Measurements from ENCODE around the gene SLC8B1. TPM values are rescaled to one million over a fixed set of nuclear protein-coding genes. Genes with fewer than 3 reads are reported as not detected.

SLC8B1 gene
- total RNA-seq, 1 donor from 2014 or later: 44.6 TPM

DNA sequence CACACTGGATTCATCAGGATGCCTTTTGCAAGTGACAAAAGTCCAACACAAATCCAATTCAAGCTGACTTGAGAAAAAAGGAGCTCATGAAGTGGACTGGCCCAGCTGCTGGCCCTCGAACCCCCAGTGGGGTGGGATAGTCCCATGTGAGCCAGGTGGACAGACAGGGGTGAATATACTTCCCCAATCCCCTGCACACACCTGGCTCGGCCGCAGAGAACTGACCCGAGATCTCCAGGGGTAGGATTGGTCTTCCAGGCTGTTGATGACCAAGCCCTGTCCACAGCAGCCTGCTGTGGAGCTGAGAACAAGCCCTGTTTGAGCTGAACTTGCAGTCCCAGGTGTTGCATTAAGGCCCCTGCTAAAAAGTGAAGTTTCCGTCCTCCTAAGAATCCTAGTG is 57.4 kb downstream of the SLC8B1 start:
- Mint-ChIP-seq H3K4me3 (ENCODE audit: unreplicated experiment) (no peak overlapping the region), H3K4me1 (ENCODE audit: unreplicated experiment) (peaks cover 4% of the 10 kb centered on the region), H3K9me3 (ENCODE audit: unreplicated experiment) (no peaks in the 10 kb centered on the region), H3K27ac (ENCODE audit: unreplicated experiment) (no peak overlapping the region), H3K27me3 (ENCODE audit: unreplicated experiment) (no peaks in the 10 kb centered on the region), H3K36me3 (ENCODE audit: low read depth, unreplicated experiment) (no peaks in the 10 kb centered on the region)
- no peak for DNase-seq (ENCODE audit: low spot score)
- TF ChIP-seq CTCF (IDR thresholded peaks at IDR 0.05; ENCODE audit: unreplicated experiment): no peak

DNA sequence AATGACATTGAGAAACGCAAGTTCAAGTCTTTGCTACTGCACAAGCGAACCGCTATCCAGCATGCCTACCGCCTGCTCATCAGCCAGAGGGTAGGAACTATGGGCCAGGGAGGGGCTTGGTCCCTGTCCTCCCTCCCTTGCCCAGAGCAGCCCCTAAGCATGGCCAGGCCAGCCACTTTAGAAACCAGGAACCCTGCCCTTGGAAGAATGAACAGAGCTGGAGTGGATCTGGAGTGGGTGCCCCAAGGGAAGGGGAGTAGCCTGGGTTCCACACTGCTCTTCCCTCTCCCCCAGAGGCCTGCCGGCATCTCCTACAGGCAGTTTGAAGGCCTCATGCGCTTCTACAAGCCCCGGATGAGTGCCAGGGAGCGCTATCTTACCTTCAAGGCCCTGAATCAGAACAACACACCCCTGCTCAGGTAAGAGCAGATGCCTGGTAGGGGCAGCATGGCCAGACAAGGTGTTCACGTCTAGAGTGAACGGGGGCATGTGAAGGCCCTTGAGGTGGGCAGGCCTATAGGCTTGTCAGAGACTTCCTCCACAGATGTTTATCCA is 57.9 kb downstream of the SLC8B1 start:
- no peaks in the 10 kb centered on the region for H3K27me3 Mint-ChIP-seq (ENCODE audit: unreplicated experiment)
- no peak for TF ChIP-seq CTCF (IDR thresholded peaks at IDR 0.05; ENCODE audit: unreplicated experiment)

DNA sequence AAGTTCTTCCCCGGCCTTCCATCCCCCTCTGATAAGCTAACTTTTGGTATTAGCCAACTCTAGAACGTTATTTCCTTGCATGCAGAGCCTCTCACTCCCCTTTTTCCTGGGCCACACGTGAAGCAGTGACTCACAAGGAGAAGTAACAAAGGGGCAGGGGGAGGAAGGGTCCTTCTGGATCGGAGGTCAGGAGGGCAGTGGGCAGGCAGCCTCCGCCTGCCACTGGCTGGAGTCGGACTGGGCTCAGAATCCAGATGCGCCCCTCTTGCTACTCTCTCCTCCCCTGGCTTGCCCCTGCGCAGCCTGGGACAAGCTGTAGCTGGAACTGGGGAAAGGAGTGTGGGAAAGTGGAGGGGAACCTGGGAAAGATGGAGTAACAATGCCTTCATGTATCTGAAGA is 58.6 kb downstream of the SLC8B1 start:
- H3K27ac Mint-ChIP-seq (ENCODE audit: unreplicated experiment): no peak overlapping the region
- H3K4me3 Mint-ChIP-seq (ENCODE audit: unreplicated experiment): no peak overlapping the region
- no peaks in the 10 kb centered on the region for H3K27me3 Mint-ChIP-seq (ENCODE audit: unreplicated experiment)
- no peak for DNase-seq (ENCODE audit: low spot score)
- H3K9me3 Mint-ChIP-seq (ENCODE audit: unreplicated experiment): no peaks in the 10 kb centered on the region
- H3K4me1 Mint-ChIP-seq (ENCODE audit: unreplicated experiment): peaks cover 6% of the 10 kb centered on the region
- H3K36me3 Mint-ChIP-seq (ENCODE audit: low read depth, unreplicated experiment): no peaks in the 10 kb centered on the region
- TF ChIP-seq CTCF (IDR thresholded peaks at IDR 0.05; ENCODE audit: unreplicated experiment): no peak

More for the DNA sequence above, 57.9 kb downstream of the SLC8B1 start:
- Mint-ChIP-seq H3K9me3 (ENCODE audit: unreplicated experiment) (no peaks in the 10 kb centered on the region), H3K27ac (ENCODE audit: unreplicated experiment) (no peak overlapping the region), H3K4me1 (ENCODE audit: unreplicated experiment) (peaks cover 6% of the 10 kb centered on the region), H3K4me3 (ENCODE audit: unreplicated experiment) (no peak overlapping the region), H3K36me3 (ENCODE audit: low read depth, unreplicated experiment) (no peaks in the 10 kb centered on the region)
- no peak for DNase-seq (ENCODE audit: low spot score)

DNA sequence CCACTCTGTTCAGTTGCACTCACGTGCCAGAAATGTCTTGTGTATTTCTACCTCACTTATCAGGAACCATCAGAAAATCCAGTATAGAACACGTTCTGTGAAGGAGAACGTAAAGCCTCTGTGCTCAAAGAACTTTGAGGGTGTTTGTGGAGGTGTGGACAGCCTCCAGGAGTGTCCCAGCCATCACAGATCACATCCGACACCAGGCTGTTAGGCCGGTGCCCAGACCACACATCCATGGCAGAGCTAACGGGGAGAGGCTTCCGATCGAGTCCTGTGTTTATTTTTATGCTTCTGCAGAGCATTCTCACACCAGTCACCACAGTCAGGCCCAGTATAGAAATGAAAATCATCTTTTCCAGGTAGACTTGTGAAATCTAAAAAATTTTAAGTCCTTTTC is 60.1 kb downstream of the SLC8B1 start:
- Mint-ChIP-seq H3K36me3 (ENCODE audit: low read depth, unreplicated experiment) (no peaks in the 10 kb centered on the region), H3K4me3 (ENCODE audit: unreplicated experiment) (no peak overlapping the region), H3K27me3 (ENCODE audit: unreplicated experiment) (no peaks in the 10 kb centered on the region), H3K27ac (ENCODE audit: unreplicated experiment) (no peak overlapping the region), H3K9me3 (ENCODE audit: unreplicated experiment) (no peaks in the 10 kb centered on the region), H3K4me1 (ENCODE audit: unreplicated experiment) (peaks cover 6% of the 10 kb centered on the region)
- DNase-seq (ENCODE audit: low spot score): no peak
- no peak for TF ChIP-seq CTCF (IDR thresholded peaks at IDR 0.05; ENCODE audit: unreplicated experiment)

GRCh38 chr12:113273053-113273725 is 61.7 kb downstream of the SLC8B1 start:
- Mint-ChIP-seq H3K36me3 (ENCODE audit: low read depth, unreplicated experiment) (no peaks in the 10 kb centered on the region), H3K4me1 (ENCODE audit: unreplicated experiment) (peaks cover 6% of the 10 kb centered on the region), H3K4me3 (ENCODE audit: unreplicated experiment) (no peak overlapping the region), H3K9me3 (ENCODE audit: unreplicated experiment) (no peaks in the 10 kb centered on the region), H3K27me3 (ENCODE audit: unreplicated experiment) (no peaks in the 10 kb centered on the region), H3K27ac (ENCODE audit: unreplicated experiment) (no peak overlapping the region)
- TF ChIP-seq CTCF (IDR thresholded peaks at IDR 0.05; ENCODE audit: unreplicated experiment): no peak
- no peak for DNase-seq (ENCODE audit: low spot score)

All from endothelial cell (in vitro differentiated cells).